ENCODE data around the gene CHTF18. TPM values are rescaled to one million over a fixed set of nuclear protein-coding genes. Genes with fewer than 3 reads are reported as not detected.

The CHTF18 gene
- total and polyA plus RNA-seq, 4 donors: 7.5 to 17.4 (median 14.9) TPM

DNA sequence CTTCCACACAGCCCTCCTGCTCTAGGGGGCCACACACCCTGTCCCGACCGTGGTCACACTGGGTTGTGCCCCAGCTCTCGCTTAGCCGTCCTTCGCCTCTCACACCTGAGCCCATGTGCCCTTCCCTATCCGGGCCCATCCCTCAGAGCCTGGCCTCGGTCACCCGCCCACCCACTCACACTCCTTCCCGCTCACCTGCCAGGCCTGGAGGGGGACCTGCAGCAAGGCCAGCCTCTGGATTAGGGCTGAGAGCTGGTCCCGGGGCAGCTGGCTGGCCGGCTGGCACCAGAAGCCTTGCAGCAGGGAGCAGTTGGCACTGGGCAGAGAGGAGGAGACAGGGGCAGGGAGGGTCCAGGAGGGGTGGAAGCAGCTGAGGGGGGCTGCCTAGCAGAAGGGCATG lies 10.0 kb upstream of the CHTF18 start:
- Histone ChIP-seq H3K9me3 (ENCODE audit: control insufficient read depth in 4 of 4, insufficient read depth in 3 of 4, low read length in 3 of 4) (peaks cover 0 to 2% (median 0%) of the 10 kb centered on the region in 4 donors), H3K27me3 (ENCODE audit: control insufficient read depth in 3 of 3, insufficient read depth in 3 of 3, low read length in 2 of 3) (peaks cover 0 to 5% (median 0%) of the 10 kb centered on the region in 3 donors), H3K9ac (ENCODE audit: insufficient read depth in 1 of 2, low read length in 2 of 2) (no peak overlapping the region), H3K27ac (ENCODE audit: low read depth in 1 of 2, low read length in 1 of 2) (no peak overlapping the region), H3K4me1 (ENCODE audit: control insufficient read depth in 5 of 5, insufficient read depth in 5 of 5, low read length in 5 of 5) (peaks cover 0 to 2% (median 0%) of the 10 kb centered on the region in 5 donors), H3K36me3 (ENCODE audit: control insufficient read depth in 4 of 4, insufficient read depth in 4 of 4, low read length in 4 of 4) (no peaks in the 10 kb centered on the region), H3K4me3 (no peak overlapping the region)
- TF ChIP-seq CTCF (IDR thresholded peaks at IDR 0.05; ENCODE audit: control extremely low read depth, extremely low read depth): no peak
- 76 to 84% methylated on average over 11 of the region's 11 CpGs for WGBS, 2 donors
- ATAC-seq (ENCODE audit: insufficient read depth, low FRiP score): no peak
- DNase-seq: no peak

DNA sequence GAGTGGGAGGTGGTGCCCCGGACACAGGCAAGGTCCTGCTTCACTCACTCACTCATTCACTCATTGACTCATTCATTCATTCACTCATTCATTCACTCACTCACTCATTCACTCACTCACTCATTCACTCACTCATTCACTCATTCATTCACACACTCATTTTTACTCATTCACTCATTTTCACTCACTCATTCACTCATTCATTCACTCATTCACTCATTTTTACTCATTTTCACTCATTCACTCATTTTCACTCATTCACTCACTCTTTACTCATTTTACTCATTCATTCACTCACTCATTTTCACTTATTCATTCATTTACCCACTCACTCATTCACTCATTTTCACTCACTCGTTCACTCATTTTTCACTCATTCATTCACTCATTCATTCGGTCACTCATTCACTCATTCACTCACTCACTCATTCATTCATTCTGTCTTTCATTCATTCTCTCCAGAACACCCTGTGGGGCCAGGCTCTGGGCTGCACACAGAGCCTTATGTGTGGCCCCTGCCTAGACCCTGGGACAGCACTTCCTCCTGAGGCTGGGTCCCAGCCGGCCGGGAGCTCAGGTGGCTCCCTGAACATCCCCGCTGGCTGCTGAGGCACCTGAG lies 9.4 kb upstream of the CHTF18 start:
- H3K27ac ChIP-seq (ENCODE audit: low read depth in 1 of 2, low read length in 1 of 2): no peak overlapping the region
- 79 to 87% methylated on average over 6 of the region's 6 CpGs for WGBS, 2 donors
- H3K4me3 ChIP-seq: no peak overlapping the region
- TF ChIP-seq CTCF (IDR thresholded peaks at IDR 0.05; ENCODE audit: control extremely low read depth, extremely low read depth): no peak
- H3K36me3 ChIP-seq (ENCODE audit: control insufficient read depth in 4 of 4, insufficient read depth in 4 of 4, low read length in 4 of 4): no peaks in the 10 kb centered on the region
- H3K9ac ChIP-seq (ENCODE audit: insufficient read depth in 1 of 2, low read length in 2 of 2): no peak overlapping the region
- H3K4me1 ChIP-seq (ENCODE audit: control insufficient read depth in 5 of 5, insufficient read depth in 5 of 5, low read length in 5 of 5): peaks cover 0 to 5% (median 0%) of the 10 kb centered on the region in 5 donors
- DNase-seq (no peak), ATAC-seq (ENCODE audit: insufficient read depth, low FRiP score) (no peak)
- peaks cover 0 to 5% (median 0%) of the 10 kb centered on the region in 3 donors for H3K27me3 ChIP-seq (ENCODE audit: control insufficient read depth in 3 of 3, insufficient read depth in 3 of 3, low read length in 2 of 3)
- peaks cover 0 to 2% (median 0%) of the 10 kb centered on the region in 4 donors for H3K9me3 ChIP-seq (ENCODE audit: control insufficient read depth in 4 of 4, insufficient read depth in 3 of 4, low read length in 3 of 4)

- ATAC-seq (ENCODE audit: insufficient read depth, low FRiP score) (no peak), DNase-seq (no peak)
- H3K27me3 ChIP-seq (ENCODE audit: control insufficient read depth in 3 of 3, insufficient read depth in 3 of 3, low read length in 2 of 3): peaks cover 0 to 5% (median 0%) of the 10 kb centered on the region in 3 donors
Measured at GRCh38 chr16:779561-779960, 8.9 kb upstream of the CHTF18 start.

More at GRCh38 chr16:779561-779960, 8.9 kb upstream of the CHTF18 start:
- H3K27ac ChIP-seq (ENCODE audit: low read depth in 1 of 2, low read length in 1 of 2): no peak overlapping the region
- H3K36me3 ChIP-seq (ENCODE audit: control insufficient read depth in 4 of 4, insufficient read depth in 4 of 4, low read length in 4 of 4): no peaks in the 10 kb centered on the region
- H3K4me1 ChIP-seq (ENCODE audit: control insufficient read depth in 5 of 5, insufficient read depth in 5 of 5, low read length in 5 of 5): peaks cover 0 to 5% (median 0%) of the 10 kb centered on the region in 5 donors
- peaks cover 0 to 2% (median 0%) of the 10 kb centered on the region in 4 donors for H3K9me3 ChIP-seq (ENCODE audit: control insufficient read depth in 4 of 4, insufficient read depth in 3 of 4, low read length in 3 of 4)
- no peak overlapping the region for H3K9ac ChIP-seq (ENCODE audit: insufficient read depth in 1 of 2, low read length in 2 of 2)
- no peak for TF ChIP-seq CTCF (IDR thresholded peaks at IDR 0.05; ENCODE audit: control extremely low read depth, extremely low read depth)
- H3K4me3 ChIP-seq: no peak overlapping the region
- WGBS, 2 donors: 73 to 88% methylated on average over 13 of the region's 13 CpGs

All from lung (tissue), 12 donors.